Brain microvascular endothelial cell (primary cell): Measurements from ENCODE around the gene WDR91.

Experiments
- DNase-seq: peaks from one replicate; pipeline ENCODE4 v3.0.0-alpha.2; 2020
- H3K27ac ChIP-seq: fragments of 250-450 bp; sonication (Bioruptor Pico); 2 replicates; pipeline ENCODE4 v1.5.1; 2020; ENCODE audit warnings: mild to moderate bottlenecking, moderate library complexity
- H3K27me3 ChIP-seq: fragments of 250-450 bp; sonication (Bioruptor Pico); replicated peaks from 2 replicates; pipeline ENCODE4 v1.5.1; 2020; ENCODE audit warnings: mild to moderate bottlenecking
- H3K36me3 ChIP-seq: fragments of 250-450 bp; sonication (Bioruptor Pico); replicated peaks from 2 replicates; pipeline ENCODE4 v1.5.1; 2020; ENCODE audit warnings: mild to moderate bottlenecking
- H3K4me3 ChIP-seq: 2 replicates; pipeline ENCODE4 v1.5.1; 2011; ENCODE audit warnings: low read depth, mild to moderate bottlenecking, control low read depth, low read length, moderate library complexity
- CTCF ChIP-seq: IDR thresholded peaks from 2 replicates; pipeline ENCODE4 v1.5.1; 2011; ENCODE audit warnings: low read depth, mild to moderate bottlenecking, moderate library complexity, low read length, control low read depth, inconsistent platforms; ENCODE audit errors: missing control alignments
- in situ Hi-C: cut with HindIII; loops from 2 replicates; pipeline ENCODE4 v1.10.0; 2017; ENCODE audit warnings: low sequenced_read_pairs, low pct_ligation_motif_present

WDR91 gene

GRCh38 chr7:135184254-135184841 is 27.0 kb downstream of the WDR91 start:
- H3K4me3 ChIP-seq, result no peak overlapping the region
- no peak overlapping the region for H3K27ac ChIP-seq
- peaks cover 10% of the 10 kb centered on the region for H3K36me3 ChIP-seq
- no peak for TF ChIP-seq CTCF
- DNase-seq, result no peak
- in situ Hi-C loops, result no loop called here
- H3K27me3 ChIP-seq, result no peaks in the 10 kb centered on the region

GRCh38 chr7:135183478-135183877 is 27.8 kb downstream of the WDR91 start:
- Histone ChIP-seq H3K27me3 (no peaks in the 10 kb centered on the region), H3K4me3 (no peak overlapping the region), H3K36me3 (peaks cover 7% of the 10 kb centered on the region), H3K27ac (no peak overlapping the region)
- in situ Hi-C loops, result no loop called here
- TF ChIP-seq CTCF, result no peak
- no peak for DNase-seq

- no peak for TF ChIP-seq CTCF
- H3K27ac ChIP-seq, result no peak overlapping the region
- no peak overlapping the region for H3K4me3 ChIP-seq
- H3K27me3 ChIP-seq, result no peaks in the 10 kb centered on the region
- in situ Hi-C loops, result no loop called here
- DNase-seq, result no peak
- peaks cover 7% of the 10 kb centered on the region for H3K36me3 ChIP-seq
Observed at GRCh38 chr7:135181929-135182678, 29.2 kb downstream of the WDR91 start.

- peaks cover 5% of the 10 kb centered on the region for H3K36me3 ChIP-seq
- no peak for DNase-seq
- TF ChIP-seq CTCF, result no peak
- in situ Hi-C loops, result no loop called here
- H3K27me3 ChIP-seq, result no peaks in the 10 kb centered on the region
- no peak overlapping the region for H3K27ac ChIP-seq
- no peak overlapping the region for H3K4me3 ChIP-seq
Observed at GRCh38 chr7:135181261-135181928, 29.9 kb downstream of the WDR91 start.

- H3K36me3 ChIP-seq, result no peaks in the 10 kb centered on the region
- no peak overlapping the region for H3K27ac ChIP-seq
- no peak overlapping the region for H3K4me3 ChIP-seq
- no peak for TF ChIP-seq CTCF
- in situ Hi-C loops, result no loop called here
- no peaks in the 10 kb centered on the region for H3K27me3 ChIP-seq
- DNase-seq, result no peak
Observed at GRCh38 chr7:135180122-135180521, 31.2 kb downstream of the WDR91 start.
